HG03280 (cell line): ENCODE data around the gene FSTL5.
A peak's percentile ranks its signal among the peaks of the same experiment; 100 is the strongest.

Source experiments
- ATAC-seq: cut with Tn5 transposase; IDR thresholded peaks from one replicate; pipeline ENCODE4 v1.9.1; 2021; ENCODE audit warnings: mild to moderate bottlenecking, moderate library complexity; ENCODE audit not compliant: unreplicated experiment

Gene FSTL5

DNA sequence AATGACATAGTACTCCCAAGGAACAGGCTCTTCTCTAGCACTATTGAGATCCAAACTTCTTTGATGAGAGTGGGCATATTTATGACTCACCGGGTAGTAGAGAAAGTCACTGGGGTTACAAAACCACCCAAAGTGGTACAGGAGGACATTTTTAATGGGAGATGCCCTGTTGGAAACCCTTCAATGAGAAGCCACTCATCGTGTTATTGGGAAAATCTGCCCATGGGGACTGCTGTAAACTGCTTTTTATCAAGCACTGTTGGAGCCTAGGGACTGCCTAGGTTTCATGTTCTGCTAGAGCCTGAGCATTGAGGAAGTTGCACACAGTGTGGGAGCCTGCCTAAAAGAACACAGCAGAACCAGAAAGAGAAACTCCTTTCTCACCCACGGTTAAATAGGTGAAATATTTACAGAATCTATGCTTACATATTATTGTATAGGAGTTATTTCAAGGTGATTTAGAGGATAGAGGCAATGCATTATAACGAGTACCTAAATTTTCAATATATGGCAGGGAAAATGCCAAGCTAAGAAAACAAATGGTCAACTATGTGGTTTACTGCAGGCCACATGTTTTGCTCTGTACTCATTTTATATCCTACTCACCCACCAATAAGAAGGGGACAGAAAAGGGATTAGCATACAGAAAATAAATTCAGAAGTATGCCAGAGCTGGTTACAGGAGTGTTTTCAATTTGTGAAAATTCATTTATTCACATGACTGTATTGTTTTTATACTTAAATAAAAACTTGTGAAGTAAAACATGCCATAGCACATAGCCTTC lies 559.1 kb downstream of the FSTL5 start:
- ATAC-seq = no peak

- ATAC-seq = no peak
Observed at GRCh38 chr4:161601011-161601410, 562.8 kb downstream of the FSTL5 start.

DNA sequence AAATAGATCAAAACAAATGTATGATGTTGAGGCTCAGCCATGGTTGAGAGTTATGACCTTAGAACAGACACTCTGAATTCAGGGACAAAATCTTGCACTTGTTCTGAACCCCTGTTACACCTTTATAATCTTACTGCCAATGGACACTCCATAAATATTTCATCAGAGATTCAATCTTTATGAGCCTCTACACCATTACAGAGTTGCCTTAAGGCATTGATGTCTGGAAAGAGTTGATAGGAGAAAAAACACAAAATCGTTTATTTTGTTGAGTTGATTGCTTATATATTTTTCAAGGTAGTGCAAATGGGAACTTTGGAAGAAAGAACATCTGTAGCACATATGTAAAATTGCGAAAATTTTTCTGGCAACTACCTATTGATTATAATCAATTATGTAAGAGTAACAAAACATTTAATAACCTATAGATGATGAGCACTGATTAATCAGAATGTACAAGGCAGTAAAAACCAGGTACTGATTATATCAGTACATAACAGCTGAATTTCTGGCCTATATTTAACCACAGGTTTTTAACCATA lies 568.5 kb downstream of the FSTL5 start:
- no peak for ATAC-seq

DNA sequence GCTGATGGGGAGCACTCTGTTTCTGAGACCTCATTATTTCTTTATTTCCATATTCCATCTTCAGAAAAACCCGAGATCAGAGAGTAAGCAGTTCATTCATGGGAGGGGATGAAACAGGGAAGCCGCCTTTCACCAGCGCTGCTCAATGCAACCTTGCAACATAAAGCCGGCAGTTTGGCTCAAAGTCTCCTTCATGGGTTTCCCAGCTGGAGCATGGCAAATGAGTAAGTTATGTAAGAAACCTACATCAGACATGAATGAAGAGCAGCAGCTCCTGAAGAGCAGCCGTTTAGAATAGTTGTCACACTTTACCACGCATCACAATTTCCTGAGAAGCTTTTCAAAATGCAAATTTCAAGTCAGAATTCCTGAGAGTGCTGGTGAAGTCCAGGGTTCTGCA lies 578.8 kb downstream of the FSTL5 start:
- ATAC-seq = no peak

- ATAC-seq = no peak
Observed at GRCh38 chr4:161583549-161583948, 580.3 kb downstream of the FSTL5 start.

DNA sequence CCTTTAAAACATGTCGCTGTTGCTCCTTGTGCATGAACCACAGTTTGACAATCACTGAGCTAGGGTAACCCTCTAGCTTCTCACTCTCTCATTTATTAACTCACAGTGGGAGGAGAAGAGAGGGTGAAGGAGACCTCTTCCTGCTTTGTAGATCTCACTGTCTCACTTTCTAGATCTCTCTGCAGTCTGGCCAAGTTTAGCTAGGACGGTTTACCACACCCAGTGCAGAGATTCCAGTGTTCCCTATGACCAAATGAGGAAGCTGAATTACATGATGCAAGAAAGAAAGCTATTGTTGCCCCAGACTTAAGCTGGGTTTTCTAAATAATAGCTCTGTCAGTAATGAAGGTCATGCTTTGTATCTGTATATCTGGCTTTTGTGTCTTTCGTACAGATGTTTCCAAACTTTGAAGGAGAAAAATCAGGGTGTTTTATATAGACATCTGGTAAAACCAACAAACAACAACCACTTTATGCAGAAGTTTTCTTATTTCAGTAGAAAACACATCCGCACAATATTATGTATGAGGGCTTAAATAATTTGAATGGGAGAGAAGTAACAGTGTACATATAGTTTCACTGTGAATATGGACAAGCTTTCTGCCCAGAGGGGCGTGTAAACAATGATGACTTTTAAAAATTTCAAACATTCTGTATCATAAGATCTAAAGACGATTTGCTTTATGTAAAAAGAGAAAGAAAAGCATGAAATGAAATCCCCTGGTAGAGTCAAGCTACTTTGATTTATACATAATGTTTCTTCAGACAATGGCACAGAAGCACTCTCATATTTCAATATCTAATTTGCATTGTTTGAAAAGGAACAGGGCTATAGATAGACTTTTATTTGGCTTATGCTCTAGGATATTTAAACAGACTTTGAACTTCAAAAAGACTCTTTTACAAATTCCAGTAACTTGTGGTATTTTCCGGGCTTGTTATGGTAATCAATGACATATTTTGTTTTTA lies 582.3 kb downstream of the FSTL5 start:
- no peak for ATAC-seq

DNA sequence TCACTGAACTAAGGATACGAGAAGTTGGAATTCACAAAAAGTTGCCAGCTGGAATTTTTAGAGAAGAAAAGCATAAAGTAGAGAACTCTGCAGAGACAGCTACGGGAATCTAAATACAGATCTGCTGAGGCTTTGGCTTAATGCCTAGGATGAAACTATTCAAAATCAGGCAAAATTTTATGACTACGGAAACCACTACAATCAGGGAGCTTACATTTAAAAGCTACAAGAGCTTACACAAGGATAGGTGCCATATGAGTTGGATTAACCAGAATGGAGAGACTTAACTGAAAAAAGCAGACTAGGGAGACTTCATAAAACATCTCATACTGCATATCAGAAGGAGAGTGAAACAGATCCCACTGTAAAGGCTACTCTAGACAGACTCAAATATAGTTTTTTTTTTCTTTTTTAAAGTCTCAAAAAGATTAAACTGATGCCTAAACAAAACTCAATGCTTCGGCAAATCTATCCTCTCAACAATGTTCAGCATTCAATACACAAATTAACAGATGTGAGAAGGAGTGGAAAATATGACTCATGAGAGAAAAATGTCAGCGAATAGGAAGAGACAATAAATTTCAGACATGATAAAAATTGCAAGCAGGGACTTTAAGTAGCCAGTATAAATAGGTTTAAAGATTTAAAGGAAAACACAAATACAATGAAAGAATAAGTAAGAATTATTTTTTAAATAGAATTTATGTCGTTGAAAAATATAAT lies 586.1 kb downstream of the FSTL5 start:
- no peak for ATAC-seq

GRCh38 chr4:161573836-161574235 lies 590.0 kb downstream of the FSTL5 start:
- no peak for ATAC-seq

DNA sequence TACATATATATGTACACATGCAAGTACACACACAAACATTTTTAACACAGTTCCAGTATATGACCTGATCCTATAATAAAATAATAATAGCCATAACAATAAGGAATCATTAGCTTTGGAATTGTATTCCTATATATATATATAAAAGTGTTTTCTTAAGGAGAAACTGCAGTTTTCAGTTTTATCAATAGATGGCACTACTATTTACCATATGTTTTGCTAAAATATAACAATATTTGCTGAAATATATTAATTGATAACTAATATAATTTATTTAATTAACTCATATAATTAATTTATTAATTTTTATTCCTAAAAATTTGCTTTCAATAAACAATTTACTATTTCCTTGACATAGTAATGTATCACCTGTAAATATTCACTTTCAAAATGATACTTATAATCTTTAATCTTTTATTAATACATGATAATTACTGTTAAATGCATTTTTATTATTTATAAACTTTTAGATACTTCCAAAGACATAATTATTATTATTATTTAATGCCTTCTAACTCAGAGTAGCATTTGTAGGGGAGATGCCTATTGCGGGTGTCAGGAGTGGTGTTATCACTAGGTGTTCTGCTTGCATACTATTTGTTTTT lies 599.5 kb downstream of the FSTL5 start:
- no peak for ATAC-seq

- ATAC-seq = peak; percentile 70
Observed at GRCh38 chr4:161555689-161556660, 607.8 kb downstream of the FSTL5 start.

DNA sequence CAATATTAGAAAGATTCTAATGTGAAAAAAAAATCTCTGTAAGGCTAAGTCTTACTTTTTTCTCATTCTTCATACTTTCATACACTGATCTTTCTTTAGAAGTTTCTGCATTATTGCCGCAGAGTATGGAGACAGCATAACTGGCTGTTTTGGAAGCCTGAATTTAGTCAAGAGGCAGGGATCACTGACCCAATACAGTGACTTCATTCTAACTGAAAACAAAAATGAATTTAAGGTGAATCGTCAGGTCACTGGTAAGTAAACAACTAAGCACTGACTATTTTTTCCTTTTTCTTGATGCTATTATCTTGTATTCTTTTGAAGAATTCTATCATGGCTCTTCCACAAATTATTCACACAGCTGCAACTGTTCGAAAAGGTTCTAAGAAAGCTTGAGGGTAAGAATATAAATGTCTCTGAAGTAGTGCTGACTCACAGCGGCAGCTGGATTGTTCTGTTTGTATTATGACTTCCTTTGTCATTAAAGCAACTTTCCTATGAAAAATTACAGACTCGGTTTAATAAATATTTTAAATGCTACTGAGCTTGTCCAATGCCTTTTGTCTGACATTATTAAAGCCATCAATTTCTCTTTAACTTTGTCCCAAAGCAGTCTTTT lies 609.3 kb downstream of the FSTL5 start:
- ATAC-seq = no peak

DNA sequence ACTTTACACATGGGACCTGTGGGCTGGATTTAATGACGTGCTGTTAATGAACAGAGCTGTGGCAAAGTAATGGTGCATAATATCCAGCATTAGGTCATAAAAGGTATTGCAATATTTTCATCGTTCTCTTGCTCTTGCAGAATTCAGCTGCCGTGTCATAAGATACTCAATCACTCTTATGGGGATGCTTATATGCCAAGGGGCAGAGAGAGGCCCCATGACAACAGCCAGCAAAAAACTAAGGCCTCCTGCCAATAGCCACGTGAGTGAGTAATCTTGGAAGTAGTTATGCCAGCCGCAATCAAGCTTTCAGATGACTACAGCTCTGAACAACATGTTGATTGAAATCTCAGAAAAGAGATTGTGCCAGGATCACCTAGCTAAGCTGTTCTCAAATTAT lies 616.9 kb downstream of the FSTL5 start:
- ATAC-seq = no peak

GRCh38 chr4:161540265-161540664 lies 623.5 kb downstream of the FSTL5 start:
- ATAC-seq = no peak

GRCh38 chr4:161538941-161539340 lies 624.9 kb downstream of the FSTL5 start:
- ATAC-seq = no peak

- ATAC-seq = no peak
Observed at GRCh38 chr4:161530710-161531109, 633.1 kb downstream of the FSTL5 start.

GRCh38 chr4:161525121-161525520 lies 638.7 kb downstream of the FSTL5 start:
- ATAC-seq = no peak

DNA sequence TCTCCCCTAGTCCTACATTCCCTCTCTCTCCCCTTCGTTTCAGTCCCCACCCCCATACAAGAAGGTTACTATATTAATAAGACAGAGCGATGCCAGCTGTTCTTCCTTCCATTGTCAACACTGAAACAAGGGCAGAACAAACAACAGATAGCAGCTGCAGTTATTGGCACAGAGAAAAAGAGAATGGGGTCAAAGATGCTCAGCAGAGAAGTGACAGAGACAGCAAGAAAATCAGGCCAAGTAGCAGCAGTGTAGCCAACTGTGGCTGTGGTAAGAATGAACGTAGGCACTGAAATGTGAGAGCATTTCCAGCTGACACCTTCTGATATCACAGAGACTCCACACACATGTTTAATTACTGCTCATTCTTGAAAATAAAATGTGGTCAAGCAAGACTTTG lies 641.8 kb downstream of the FSTL5 start:
- ATAC-seq = no peak

GRCh38 chr4:161519611-161520010 lies 644.2 kb downstream of the FSTL5 start:
- no peak for ATAC-seq

- ATAC-seq = no peak
Observed at GRCh38 chr4:161517941-161518340, 645.9 kb downstream of the FSTL5 start.
